ENCODE measurements around the gene PHACTR4. TPM values are rescaled to one million over a fixed set of nuclear protein-coding genes. Genes with fewer than 3 reads are reported as not detected.
"Not testable (repeated sequence)": the region's sequence is repeated elsewhere in the genome, so short reads cannot be mapped to it uniquely, and the experiment has no call there.

Gene PHACTR4
- total and polyA plus RNA-seq, 2 of the 13 experiments (the other 11 are each of a cell fraction or from before 2014, with no cell fraction given), result 13.9 to 17.1 TPM

DNA sequence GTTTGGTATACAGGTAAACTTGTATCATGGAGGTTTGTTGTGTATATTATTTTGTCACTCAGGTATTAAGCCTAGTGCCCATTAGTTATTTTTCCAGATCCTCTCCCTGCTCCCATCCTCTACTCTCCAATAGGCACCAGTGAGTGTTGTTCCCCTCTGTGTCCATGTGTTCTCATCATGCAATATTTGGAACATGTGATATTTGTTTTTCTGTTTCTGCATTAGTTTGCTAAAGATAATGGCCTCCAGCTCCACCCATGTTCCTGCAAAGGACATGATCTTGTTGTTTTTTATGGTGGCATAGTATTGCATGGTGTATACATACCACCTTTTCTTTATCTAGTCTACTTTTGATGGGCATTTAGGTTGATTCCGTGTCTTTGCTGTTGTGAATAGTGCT is 10.9 kb downstream of the PHACTR4 start:
- Histone ChIP-seq H3K9ac (ENCODE audit: insufficient read depth, low read depth, low read length) (no peak overlapping the region), H3K27ac (ENCODE audit: extremely low read length, insufficient read depth, low read length) (no peak overlapping the region), H3K4me3 (replicated peaks in 1 of 3; ENCODE audit: insufficient read depth in 1 of 3, low read depth in 2 of 3, low read length in 3 of 3) (no peak overlapping the region), H3K4me2 (ENCODE audit: low read depth, low read length) (no peak overlapping the region), H3K27me3 (ENCODE audit: control insufficient read depth in 1 of 2, insufficient read depth in 2 of 2, low read length in 2 of 2) (no peaks in the 10 kb centered on the region), H4K20me1 (ENCODE audit: insufficient read depth, low read length) (0 out of 2 replicates have a peak, but pooled peaks cover 3% of the 10 kb centered on the region), H3K36me3 (replicated peaks in 1 of 2; ENCODE audit: control insufficient read depth in 1 of 2, insufficient read depth in 2 of 2, low read length in 2 of 2) (no peaks in the 10 kb centered on the region; a peak in 1 of 5 replicates), H3K4me1 (ENCODE audit: insufficient read depth, low read length) (peaks cover 21% of the 10 kb centered on the region), H2AFZ (ENCODE audit: low read length) (no peak overlapping the region), H3K9me3 (ENCODE audit: low read length) (no peaks in the 10 kb centered on the region), H3K79me2 (ENCODE audit: insufficient read depth, low read length) (peaks cover 68% of the 10 kb centered on the region)
- BruUV-seq (replicated peaks), result no TSS peak
- 100% methylated on average over 1 of the region's 1 CpG for WGBS (ENCODE audit: low lambda C conversion rate)
- no peak for ATAC-seq
- FAIRE-seq, result no peak
- intact Hi-C loops (cut with micrococcal nuclease; ENCODE audit: unreplicated experiment) (no loop called here), in situ Hi-C loops (cut with HindIII; ENCODE audit: extremely low pct_ligation_motif_present, low pct_unique_long_range_greater_than_20kb) (no loop called here)
- TF ChIP-seq, protein P1, sequence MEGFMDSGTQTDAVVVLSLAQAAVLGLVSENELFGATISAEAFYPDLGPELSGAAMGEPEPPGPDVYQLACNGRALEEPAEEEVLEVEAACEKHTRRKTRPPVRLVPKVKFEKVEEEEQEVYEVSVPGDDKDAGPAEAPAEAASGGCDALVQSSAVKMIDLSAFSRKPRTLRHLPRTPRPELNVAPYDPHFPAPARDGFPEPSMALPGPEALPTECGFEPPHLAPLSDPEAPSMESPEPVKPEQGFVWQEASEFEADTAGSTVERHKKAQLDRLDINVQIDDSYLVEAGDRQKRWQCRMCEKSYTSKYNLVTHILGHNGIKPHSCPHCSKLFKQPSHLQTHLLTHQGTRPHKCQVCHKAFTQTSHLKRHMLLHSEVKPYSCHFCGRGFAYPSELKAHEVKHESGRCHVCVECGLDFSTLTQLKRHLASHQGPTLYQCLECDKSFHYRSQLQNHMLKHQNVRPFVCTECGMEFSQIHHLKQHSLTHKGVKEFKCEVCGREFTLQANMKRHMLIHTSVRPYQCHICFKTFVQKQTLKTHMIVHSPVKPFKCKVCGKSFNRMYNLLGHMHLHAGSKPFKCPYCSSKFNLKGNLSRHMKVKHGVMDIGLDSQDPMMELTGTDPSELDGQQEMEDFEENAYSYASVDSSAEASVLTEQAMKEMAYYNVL (CRISPR knock-in tag; IDR thresholded peaks at IDR 0.05; ENCODE audit: borderline replicate concordance), result no peak
- TF ChIP-seq CBX5 (CRISPR knock-in tag; IDR thresholded peaks at IDR 0.05; ENCODE audit: borderline replicate concordance), result no peak
- no peak for TF ChIP-seq EHMT2 (IDR thresholded peaks at IDR 0.05; ENCODE audit: borderline replicate concordance, low read depth, low read length)
- TF ChIP-seq, protein P2, sequence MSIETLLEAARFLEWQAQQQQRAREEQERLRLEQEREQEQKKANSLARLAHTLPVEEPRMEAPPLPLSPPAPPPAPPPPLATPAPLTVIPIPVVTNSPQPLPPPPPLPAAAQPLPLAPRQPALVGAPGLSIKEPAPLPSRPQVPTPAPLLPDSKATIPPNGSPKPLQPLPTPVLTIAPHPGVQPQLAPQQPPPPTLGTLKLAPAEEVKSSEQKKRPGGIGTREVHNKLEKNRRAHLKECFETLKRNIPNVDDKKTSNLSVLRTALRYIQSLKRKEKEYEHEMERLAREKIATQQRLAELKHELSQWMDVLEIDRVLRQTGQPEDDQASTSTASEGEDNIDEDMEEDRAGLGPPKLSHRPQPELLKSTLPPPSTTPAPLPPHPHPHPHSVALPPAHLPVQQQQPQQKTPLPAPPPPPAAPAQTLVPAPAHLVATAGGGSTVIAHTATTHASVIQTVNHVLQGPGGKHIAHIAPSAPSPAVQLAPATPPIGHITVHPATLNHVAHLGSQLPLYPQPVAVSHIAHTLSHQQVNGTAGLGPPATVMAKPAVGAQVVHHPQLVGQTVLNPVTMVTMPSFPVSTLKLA (IDR thresholded peaks at IDR 0.05), result peak; percentile 35
- no peak for TF ChIP-seq ZFP37 (CRISPR knock-in tag; IDR thresholded peaks at IDR 0.05; ENCODE audit: borderline replicate concordance)
- no peak for TF ChIP-seq ZNF652 (CRISPR knock-in tag; IDR thresholded peaks at IDR 0.05; ENCODE audit: borderline replicate concordance, low read depth)
- TF ChIP-seq, protein P3, sequence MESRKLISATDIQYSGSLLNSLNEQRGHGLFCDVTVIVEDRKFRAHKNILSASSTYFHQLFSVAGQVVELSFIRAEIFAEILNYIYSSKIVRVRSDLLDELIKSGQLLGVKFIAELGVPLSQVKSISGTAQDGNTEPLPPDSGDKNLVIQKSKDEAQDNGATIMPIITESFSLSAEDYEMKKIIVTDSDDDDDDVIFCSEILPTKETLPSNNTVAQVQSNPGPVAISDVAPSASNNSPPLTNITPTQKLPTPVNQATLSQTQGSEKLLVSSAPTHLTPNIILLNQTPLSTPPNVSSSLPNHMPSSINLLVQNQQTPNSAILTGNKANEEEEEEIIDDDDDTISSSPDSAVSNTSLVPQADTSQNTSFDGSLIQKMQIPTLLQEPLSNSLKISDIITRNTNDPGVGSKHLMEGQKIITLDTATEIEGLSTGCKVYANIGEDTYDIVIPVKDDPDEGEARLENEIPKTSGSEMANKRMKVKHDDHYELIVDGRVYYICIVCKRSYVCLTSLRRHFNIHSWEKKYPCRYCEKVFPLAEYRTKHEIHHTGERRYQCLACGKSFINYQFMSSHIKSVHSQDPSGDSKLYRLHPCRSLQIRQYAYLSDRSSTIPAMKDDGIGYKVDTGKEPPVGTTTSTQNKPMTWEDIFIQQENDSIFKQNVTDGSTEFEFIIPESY (CRISPR knock-in tag; IDR thresholded peaks at IDR 0.05), result no peak
- POLR2A ChIA-PET, result interaction anchor here (0.6 to 1.0 kb wide), 2 partner anchors 11 to 132 kb away, joined by 3 read pairs; partner anchors contain the start of gene PHACTR4
- CTCF ChIA-PET (ENCODE audit: low intra/inter-chr PET ratio, low total read pairs), result no interaction called here
- DNase-seq (ENCODE audit: low spot score), result no peak

DNA sequence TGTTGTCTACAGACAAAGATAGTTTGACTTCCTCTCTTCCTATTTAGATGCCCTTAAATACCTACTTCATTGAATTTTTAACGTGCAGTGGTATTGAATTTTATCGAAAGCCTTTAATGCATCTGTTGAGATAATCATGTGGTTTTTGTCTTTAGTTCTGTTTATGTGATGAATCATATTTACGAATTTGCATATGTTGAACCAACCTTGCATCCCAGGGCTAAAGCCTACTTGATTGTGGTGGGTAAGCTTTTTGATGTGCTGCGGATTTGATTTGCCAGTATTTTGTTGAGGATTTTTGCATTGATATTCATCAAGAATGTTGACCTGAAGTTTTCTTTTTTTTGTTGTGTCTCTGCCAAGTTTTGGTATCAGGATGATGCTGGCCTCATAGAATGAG is 14.2 kb downstream of the PHACTR4 start:
- in situ Hi-C loops (cut with HindIII; ENCODE audit: extremely low pct_ligation_motif_present, low pct_unique_long_range_greater_than_20kb); DNase-seq (ENCODE audit: low spot score); POLR2A ChIA-PET; H3K9ac ChIP-seq (ENCODE audit: insufficient read depth, low read depth, low read length); H3K36me3 ChIP-seq (replicated peaks in 1 of 2; ENCODE audit: control insufficient read depth in 1 of 2, insufficient read depth in 2 of 2, low read length in 2 of 2); H3K27me3 ChIP-seq (ENCODE audit: control insufficient read depth in 1 of 2, insufficient read depth in 2 of 2, low read length in 2 of 2); BruUV-seq (replicated peaks); H3K4me3 ChIP-seq (replicated peaks in 1 of 3; ENCODE audit: insufficient read depth in 1 of 3, low read depth in 2 of 3, low read length in 3 of 3); ATAC-seq; H3K4me2 ChIP-seq (ENCODE audit: low read depth, low read length); FAIRE-seq; intact Hi-C loops (cut with micrococcal nuclease; ENCODE audit: unreplicated experiment); H3K9me3 ChIP-seq (ENCODE audit: low read length); H4K20me1 ChIP-seq (ENCODE audit: insufficient read depth, low read length); H3K27ac ChIP-seq (ENCODE audit: extremely low read length, insufficient read depth, low read length); H2AFZ ChIP-seq (ENCODE audit: low read length); CTCF ChIA-PET (ENCODE audit: low intra/inter-chr PET ratio, low total read pairs): not testable (repeated sequence)
- 97% methylated on average over 4 of the region's 4 CpGs for whole genome bisulfite sequencing (ENCODE audit: low lambda C conversion rate)
- H3K4me1 ChIP-seq (ENCODE audit: insufficient read depth, low read length), result peaks cover 16% of the 10 kb centered on the region
- peaks cover 81% of the 10 kb centered on the region for H3K79me2 ChIP-seq (ENCODE audit: insufficient read depth, low read length)
